GM11168 (cell line): Measurements from ENCODE around the gene DUSP23.

Source experiments
- in situ Hi-C: fragments of 300-500 bp; cut with MboI; formaldehyde crosslinking; loops from one replicate; pipeline ENCODE4 v1.12.0; 2022; ENCODE audit warnings: low sequenced_read_pairs; ENCODE audit not compliant: unreplicated experiment

DUSP23 gene

DNA sequence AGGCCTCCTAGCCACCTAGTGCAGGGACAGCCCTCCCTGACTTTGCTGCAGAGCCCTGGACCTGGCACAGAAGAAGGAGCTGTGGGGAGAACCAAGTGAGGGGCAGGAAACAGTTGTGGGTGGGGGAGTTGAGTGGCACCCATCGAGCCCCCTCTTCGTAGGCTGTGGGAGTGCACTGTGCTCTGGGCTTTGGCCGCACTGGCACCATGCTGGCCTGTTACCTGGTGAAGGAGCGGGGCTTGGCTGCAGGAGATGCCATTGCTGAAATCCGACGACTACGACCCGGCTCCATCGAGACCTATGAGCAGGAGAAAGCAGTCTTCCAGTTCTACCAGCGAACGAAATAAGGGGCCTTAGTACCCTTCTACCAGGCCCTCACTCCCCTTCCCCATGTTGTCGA, 1.2 kb downstream of the DUSP23 start:
- in situ Hi-C loops = no loop called here

DNA sequence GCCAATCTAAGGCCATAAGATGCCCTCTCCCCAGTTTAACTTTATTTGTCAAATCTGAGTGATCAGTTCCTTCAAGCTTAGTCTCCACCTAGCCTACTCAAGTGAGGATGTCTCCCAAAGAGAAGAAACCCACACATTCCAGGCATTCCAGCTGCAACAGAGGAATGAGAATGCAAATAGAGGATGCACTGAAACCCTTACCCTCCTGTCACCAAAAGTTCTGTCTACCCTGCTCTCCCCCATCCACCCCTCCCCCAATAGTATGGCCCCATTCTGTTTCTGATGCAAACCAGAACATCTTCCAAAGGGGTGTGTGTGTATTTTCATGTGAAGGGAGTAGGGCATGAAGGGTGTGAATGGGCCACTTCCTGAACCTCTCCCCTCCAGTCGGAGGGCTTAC, 3.0 kb downstream of the DUSP23 start:
- in situ Hi-C loops = no loop called here

DNA sequence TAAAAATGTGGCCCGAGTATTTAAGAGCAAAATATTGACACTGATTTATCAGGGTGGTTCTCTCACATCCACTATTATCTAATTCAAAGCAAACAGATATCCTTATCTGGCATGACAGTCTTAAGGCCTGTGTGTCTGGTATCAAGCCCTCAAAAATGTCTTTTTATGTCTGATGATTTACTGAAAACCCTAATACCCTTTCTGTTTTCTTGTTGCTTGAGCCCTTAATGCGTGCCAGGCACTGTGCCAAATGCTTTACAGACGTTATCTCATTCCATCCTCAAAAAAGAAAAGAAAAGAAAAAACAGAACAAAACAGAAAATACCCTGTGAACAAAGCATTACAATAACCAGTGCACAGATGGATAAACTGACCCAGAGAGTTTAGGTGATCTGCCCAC, 5.7 kb downstream of the DUSP23 start:
- in situ Hi-C loops = no loop called here

DNA sequence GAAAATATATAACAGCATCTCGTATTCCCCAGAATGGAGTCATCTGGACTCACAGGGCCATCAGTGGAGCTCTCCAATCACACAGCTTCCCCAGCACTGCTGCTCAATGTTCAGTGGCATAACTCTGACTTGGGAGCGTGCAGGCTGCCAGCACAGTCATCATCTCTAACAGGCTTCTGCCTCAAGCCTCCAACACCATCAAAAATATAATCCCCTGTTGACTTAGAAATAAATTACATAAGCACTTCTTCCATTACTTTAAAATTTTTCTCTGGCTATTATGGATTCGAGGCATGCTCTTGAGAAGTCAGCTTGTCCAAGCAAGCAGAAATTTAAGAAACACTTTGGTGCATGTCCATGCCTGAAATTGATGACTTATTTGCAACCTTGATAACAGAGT, 6.2 kb downstream of the DUSP23 start:
- in situ Hi-C loops = no loop called here

DNA sequence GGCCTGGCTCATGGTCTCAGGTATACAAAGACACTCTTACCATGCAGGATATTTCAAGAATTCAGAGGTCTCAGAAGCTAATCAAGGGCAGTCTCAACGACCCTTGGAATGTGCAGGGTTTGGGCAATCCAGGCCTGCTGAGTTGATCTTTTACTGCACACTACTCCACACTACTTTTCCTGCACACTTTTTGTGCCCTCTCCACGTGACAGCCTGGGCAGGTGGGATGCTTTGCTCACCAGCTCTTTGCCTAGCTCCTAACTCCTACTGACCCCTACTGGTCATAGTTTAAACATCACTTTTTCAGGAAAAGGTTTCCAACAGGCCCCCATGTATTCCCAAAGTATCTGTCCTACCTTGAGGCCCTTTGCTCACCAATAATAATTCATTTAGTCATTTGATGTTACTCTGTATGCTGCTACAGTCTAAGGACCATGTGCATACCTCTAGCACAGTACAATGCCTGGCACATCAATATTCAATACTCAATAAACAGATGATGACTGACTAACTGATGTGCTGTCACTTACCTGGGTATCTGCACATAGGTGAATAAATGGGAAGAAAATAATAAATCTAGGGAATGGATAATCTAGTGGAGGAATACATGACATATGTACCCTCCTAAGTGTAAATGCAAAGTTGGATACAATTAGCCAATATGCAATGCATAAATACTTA, 9.6 kb downstream of the DUSP23 start:
- in situ Hi-C loops = loop anchor here (10.0 kb wide), 1 partner anchor 214 kb away; no protein-coding TSS in a partner anchor

DNA sequence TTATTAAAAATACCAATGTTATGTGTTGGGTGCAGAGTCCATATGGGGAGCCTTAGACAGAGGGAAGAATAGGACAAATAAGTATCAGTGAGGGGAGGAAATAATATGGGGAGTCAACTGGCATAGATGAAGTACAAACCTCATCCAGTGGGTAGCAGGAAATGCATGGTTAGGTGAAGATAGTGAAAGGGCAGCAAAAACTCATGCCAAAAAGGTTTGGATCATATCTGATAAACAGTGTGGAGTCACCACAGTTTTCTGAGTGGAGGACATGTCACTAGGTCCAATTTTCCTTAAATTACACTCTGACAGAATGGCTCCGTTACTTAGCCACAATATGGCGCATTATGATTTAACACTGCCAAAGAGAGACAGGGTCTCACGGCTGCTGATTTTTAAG, 10.3 kb downstream of the DUSP23 start:
- in situ Hi-C loops = loop anchor here (10.0 kb wide), 1 partner anchor 214 kb away; no protein-coding TSS in a partner anchor

DNA sequence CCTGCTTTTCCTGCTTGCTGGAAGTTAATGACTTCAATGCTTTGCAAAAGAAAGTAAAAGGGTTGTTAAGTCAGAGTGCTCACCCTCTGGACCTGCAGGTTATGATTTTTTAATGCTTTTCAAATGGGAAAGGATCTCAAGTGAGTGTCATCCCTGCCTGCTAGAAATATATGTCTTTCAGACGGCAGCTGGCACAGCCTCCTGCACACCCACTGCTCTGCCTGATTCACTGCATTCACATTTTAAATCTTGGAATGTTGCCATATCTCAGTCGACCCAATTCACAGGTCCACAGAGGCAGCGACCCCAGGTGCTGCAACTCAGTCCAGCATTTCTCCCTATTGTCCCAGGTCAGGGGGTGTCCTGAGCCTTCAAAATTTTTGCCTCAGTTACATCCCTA, 10.7 kb downstream of the DUSP23 start:
- in situ Hi-C loops = loop anchor here (10.0 kb wide), 1 partner anchor 213 kb away; no protein-coding TSS in a partner anchor

DNA sequence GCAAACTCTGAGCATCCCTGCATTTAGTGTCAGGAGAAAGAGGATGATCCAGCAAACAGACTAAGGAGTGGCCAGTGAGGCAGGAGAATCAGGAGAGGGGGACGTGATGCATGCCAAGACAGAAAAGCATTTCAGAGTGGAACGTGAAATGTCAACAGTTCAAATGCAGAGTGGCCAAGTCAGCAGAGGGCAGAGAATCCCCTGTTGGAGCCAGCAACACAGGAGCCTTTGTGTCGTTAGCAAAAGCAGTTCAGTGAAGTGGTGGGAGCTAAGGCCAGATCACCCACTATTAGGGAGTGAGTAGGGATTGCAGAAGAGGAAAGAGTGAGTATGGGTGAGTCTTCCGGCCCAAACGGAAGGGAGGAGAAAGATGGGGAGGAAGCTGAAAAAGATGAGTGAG, 14.8 kb downstream of the DUSP23 start:
- in situ Hi-C loops = loop anchor here (5.0 to 10.0 kb wide), 2 partner anchors 97 to 209 kb away; no protein-coding TSS in a partner anchor

DNA sequence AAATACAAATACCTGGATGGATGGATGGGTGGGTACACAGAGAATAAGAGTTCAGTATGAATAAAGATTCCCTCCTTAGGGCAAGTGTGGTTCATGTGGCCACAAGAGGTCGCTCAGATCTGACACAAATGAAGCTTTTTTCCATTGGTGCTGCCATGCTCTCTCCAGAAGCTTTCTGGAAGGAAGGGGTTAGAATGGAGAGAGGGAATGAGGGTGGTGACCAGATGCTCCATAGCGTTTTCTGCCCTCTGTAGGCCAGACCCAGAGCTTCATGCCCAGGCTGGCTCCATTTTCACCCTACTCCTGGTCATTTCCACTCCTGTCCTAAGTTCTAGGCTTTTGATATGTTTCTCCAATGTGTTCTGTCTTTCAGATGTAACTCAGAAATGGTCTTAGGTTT, 18.1 kb downstream of the DUSP23 start:
- in situ Hi-C loops = loop anchor here (5.0 to 10.0 kb wide), 2 partner anchors 93 to 206 kb away; no protein-coding TSS in a partner anchor

DNA sequence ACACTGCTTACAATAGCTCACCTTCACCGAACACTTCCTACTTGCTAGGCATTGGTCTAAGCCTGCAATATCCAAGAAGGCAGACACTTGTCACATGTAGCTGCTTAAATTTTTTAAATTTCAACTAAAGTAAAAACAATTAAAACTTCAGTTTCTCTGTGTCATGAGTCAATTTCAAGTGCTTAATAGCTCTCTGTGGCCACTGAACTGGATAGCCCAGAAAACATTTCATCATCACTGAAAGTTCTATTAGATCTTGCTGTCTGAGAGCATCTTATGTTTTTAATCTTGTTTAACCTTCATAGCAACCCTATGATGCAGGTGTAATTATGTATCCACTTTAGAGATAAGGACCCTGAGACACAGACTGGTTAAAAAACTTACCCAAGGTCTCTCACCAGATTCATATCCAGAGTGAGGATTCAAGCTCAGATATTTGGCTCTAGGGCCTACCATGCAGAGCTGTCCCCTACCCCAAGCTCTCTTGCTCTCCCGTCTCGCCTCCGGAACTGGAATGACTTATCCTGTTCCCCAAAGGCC, 18.8 kb downstream of the DUSP23 start:
- in situ Hi-C loops = loop anchor here (5.0 to 10.0 kb wide), 2 partner anchors 93 to 205 kb away; no protein-coding TSS in a partner anchor

DNA sequence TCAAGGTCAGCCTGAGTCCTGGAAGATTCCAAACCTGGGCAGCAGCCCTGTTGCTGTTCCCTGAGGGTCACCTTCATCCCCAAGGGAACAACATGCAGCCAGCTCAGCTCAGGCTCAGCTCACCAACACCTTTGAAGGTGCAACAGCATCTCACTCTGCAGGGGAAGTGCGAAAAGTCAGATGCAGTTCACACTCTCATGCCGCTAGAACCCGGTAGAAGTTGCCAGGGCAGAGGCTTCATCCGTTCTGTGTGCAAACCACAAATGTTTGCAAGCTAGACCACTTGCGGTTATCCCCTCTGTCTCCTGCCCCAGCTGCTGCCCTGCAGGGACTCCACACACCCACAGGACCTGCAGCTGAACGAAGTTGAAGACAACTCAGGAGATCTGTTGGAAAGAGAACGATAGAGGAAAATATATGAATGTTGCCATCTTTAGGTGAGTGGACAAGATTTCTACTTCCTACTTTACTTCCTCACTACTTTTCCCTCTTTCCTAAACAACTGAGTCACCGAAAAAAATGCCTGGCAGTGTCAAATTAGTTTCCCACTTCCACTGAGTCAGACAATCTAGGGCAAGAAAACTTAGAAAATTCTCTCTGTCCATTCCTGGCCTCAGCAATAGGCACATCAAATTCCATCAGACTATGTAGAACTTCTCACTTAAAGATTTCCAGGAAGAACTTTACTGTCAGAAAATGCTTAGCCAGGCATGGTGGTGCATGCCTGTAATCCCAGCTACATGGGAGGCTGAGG, 19.6 kb downstream of the DUSP23 start:
- in situ Hi-C loops = no loop called here

DNA sequence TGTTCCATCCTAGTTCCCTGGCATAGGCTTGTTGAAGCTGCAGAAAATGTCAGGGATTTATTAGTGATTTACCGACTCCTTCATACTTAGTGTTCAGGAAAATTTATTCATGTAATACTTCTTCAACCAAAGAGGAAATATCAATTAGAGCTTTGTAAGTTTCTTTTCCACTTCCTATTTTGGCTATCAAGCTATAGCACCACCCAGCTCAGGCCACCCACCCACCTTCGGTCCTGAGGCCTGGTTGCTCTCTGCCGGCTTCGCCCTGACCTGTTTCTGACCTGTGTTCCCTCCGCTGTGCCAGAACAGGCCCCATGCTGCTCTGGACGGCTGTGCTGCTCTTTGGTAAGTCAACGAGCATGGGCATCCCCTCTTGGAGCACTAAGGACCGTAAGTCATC, 21.3 kb downstream of the DUSP23 start, which contains the start of gene FCRL6:
Gene FCRL6, plus strand, starts transcription at position 250 of the 400 bp plus-strand sequence. Its CDS starts 65 bp downstream, at position 315.
- in situ Hi-C loops = no loop called here

DNA sequence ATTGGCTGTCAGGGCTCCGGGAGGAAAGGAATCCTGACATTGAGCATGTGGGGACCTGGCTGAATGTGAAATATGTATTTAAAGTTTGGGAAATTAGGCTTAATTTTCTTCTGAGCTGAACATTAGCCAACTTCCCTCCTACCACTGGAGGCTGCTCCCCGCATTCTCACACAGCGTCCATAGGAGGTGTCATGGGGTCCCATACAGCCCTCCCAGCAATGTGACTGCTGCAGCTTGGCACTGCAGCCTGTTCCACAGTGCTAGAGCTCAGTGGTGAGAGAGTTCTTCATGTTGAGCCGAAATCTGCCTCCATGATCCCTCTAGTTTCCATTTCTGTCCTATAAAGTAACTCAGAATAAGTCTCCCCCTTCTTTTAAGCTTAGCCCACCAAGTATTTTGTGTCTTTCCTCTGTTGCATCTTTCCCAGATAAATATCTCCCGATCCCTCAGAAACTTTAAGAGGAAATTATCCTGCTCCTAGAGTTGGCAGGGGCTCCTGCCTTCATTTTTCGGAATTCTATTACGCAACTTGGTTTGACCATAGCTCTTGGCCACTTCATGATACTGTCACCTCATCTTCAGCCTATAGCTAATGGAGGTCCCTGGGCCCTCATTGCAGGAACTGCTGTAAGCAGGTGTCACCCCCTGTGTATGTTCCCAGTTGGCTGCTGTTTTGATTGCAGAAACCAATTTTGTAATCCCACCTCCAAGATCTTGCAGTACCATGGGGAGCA, 23.4 kb downstream of the DUSP23 start:
- in situ Hi-C loops = no loop called here

DNA sequence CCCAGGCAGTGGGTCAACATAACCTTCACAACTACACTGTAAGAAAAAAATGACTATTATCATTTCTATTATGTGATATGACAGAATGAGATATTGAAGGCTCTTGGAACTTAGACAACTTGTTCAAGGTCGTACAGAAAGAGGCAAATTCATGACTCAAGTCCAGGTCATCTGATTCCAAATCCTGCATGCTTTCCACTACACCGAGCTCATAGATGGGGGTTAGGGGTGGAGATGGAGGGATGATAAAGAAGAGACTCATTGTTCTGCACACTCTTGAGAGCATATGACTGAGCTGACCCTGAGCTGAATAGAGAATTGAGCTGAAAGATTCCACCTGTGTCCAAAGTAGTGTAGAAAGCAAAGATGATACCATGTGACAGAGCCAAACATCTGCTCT, 24.2 kb downstream of the DUSP23 start:
- in situ Hi-C loops = no loop called here

DNA sequence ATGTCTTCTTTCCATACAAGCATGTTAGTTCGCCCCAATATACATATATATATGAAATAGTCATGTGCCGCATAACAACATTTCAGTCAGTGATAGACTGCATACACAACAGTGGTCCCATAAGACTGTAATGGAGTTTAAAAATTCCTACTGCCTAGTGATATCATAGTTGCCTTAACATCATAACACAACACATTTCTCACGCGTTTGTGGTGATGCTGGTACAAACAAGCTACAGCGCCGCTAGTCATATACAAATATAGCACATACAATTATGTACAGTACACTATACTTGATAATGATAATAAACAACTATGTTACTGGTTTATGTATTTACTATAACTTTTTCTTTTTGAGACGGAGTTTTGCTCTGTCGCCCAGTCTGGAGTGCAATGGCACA, 35.2 kb downstream of the DUSP23 start:
- in situ Hi-C loops = no loop called here

DNA sequence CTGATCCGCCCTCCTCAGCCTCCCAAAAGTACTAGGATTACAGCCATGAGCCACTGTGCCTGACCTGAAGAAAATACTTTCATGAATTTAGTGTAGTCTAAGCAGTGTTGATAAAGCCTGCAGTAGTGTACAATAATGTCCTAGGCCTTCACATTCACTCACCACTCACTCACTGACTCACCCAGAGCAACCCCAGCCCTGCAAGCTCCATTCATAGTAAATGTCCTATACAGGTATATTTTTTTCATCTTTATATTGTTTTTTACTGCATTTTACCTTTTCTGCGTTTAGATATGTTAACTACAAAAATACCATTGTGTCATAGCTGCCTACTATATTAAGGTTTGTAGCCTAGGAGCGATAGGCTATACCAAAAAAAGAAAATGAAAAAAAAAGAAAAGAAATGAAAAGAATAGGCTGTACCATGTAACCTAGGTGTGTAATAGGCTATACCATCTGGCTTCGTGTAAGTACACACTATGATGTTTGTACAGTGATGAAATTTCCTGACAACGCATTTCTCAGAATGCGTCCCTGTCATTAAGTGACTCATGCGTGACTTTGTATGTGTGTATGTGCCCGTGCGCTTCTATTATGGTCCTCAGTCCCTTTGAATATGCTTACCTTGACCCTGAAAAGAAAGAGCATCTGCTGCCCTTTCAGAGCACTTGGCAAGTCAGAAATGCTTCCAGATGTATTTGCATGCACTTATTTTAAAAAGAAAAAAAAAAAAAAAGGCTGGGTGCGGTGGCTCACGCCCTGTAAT, 36.7 kb downstream of the DUSP23 start:
- in situ Hi-C loops = no loop called here

DNA sequence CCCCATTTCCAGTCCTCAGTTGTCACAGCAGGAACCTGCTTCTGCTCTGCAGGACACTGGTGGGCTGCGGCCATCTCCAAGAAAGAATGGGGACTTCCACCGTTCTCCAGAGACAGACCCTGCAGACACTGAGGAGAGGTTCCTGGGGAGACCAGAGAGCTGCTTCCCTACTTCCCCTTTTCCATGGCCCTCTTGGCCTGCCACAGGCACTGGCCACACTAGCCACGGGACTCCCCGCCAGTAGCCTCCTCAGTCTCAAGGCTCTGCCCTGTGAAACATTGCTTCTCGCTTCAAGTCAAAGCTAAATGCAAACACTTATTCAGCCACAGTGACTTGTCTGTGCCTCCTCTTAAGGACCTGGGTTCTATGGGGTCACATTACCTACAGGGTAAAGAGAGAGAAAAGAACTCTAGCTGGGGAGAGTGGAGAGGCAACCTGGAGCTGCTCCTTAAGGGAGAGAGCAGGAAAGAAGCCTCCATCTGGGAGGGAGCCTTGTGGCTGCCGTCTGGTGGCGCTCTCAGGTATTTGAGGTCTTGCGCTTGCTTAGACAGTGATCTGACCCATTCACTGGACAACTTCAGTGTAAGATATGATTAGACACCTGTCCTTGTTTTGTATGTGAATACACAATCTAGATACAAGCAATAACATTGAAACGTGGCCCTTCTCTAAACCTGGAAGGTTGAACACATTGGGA, 40.6 kb downstream of the DUSP23 start:
- in situ Hi-C loops = no loop called here

DNA sequence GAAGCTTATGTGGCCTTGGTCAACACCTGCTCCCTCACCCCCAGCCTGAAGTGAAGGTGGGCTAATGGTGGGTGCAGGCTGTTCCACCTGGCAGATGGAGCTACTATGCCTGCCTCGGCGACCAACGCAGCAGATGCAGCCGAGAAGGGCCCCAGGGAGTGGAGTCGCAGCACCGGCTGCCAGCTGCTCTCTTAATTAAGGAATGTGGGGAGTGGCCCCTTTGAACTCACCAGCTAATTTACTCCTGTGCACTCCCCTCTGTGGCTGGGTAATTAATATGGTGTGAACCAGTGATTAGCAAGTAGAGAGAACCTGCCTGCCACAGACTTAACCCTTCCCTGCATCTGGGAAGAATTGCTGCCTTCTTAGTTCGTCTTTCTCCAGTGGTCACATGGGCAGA, 42.6 kb downstream of the DUSP23 start:
- in situ Hi-C loops = no loop called here

DNA sequence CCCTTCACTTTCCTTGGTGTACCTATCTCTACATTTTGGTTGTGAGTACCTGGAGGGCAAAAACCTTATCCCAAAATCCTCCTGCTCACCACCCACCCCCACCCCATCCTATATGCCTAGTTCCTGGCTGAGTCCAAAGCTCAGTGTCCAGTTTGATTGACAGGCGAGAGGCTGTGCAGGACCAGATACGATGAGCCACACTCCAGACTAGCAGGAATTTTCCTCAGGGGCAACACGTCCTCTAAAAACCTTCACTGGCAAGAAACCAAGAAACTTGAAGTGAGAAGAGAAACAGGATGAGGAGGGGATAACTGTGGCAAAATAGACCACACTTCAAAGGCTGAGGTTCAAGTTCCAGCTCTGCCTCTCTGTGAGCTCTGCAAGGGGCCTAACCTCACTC, 44.8 kb downstream of the DUSP23 start:
- in situ Hi-C loops = no loop called here
